OCI-LY7 (cell line): ENCODE data around the gene DCAF8L2. TPM values are rescaled to one million over a fixed set of nuclear protein-coding genes. Genes with fewer than 3 reads are reported as not detected.

Experiments used
- BruUV-seq: library from RNA; stranded (reverse); fragments of 400-500 nt; replicated peaks from 2 replicates; lab custom pipeline; 2021; lab: Mats Ljungman, UMichigan
- CTCF ChIA-PET: fragments of 300-600 bp; sonication (Branson Sonifier 250); formaldehyde crosslinking; loops from one replicate; lab custom pipeline; 2022; ENCODE audit warnings: antibody characterized with exemption; ENCODE audit not compliant: unreplicated experiment; lab: Charles Lee
- POLR2A ChIA-PET: fragments of 300-600 bp; sonication (Branson Sonifier 250); formaldehyde crosslinking; loops from one replicate; lab custom pipeline; 2022; ENCODE audit warnings: antibody characterized with exemption; lab: Charles Lee
- DNase-seq: peaks from one replicate; pipeline ENCODE4 v3.0.0-alpha.2; 2015; ENCODE audit warnings: low spot score
- H2AFZ ChIP-seq: fragments of 200-600 bp; sonication (generic), shearing (Covaris generic); 2 replicates; pipeline ENCODE4 v1.6.1; 2014; ENCODE audit warnings: mild to moderate bottlenecking, antibody characterized with exemption, low read length, moderate library complexity
- H3K27ac ChIP-seq: fragments of 200-600 bp; sonication (generic); 2 replicates; pipeline ENCODE4 v1.5.1; 2014; ENCODE audit warnings: mixed run types, low read depth, mild to moderate bottlenecking, moderate library complexity, low read length, inconsistent platforms; ENCODE audit not compliant: poor library complexity, severe bottlenecking
- H3K36me3 ChIP-seq: fragments of 200-600 bp; sonication (generic); 2 replicates; pipeline ENCODE4 v1.6.1; 2014; ENCODE audit warnings: mild to moderate bottlenecking, antibody characterized with exemption, low read length, moderate library complexity, mixed read lengths; ENCODE audit not compliant: insufficient read depth
- H3K4me1 ChIP-seq: fragments of 200-600 bp; sonication (generic); 2 replicates; pipeline ENCODE4 v1.5.1; 2014; ENCODE audit warnings: mild to moderate bottlenecking, low read length; ENCODE audit not compliant: insufficient read depth, poor library complexity, severe bottlenecking
- H3K4me2 ChIP-seq: fragments of 200-600 bp; sonication (generic); 2 replicates; pipeline ENCODE4 v1.6.1; 2014; ENCODE audit warnings: mild to moderate bottlenecking, low read length
- H3K4me3 ChIP-seq: fragments of 200-600 bp; sonication (generic); 2 replicates; pipeline ENCODE4 v1.5.1; 2014; ENCODE audit warnings: mild to moderate bottlenecking, low read depth, low read length; ENCODE audit not compliant: poor library complexity, severe bottlenecking
- H3K79me2 ChIP-seq: fragments of 200-600 bp; sonication (generic); 2 replicates; pipeline ENCODE4 v1.6.1; 2016; ENCODE audit warnings: low read depth, mild to moderate bottlenecking, low read length, moderate library complexity, mixed read lengths; ENCODE audit not compliant: insufficient read depth
- H3K9me2 ChIP-seq: fragments of 200-600 bp; sonication (generic); 2 replicates; pipeline ENCODE4 v1.6.1; 2016; ENCODE audit warnings: mild to moderate bottlenecking, low read length, mixed read lengths; ENCODE audit not compliant: insufficient read depth
- H3K9me3 ChIP-seq: fragments of 200-600 bp; sonication (generic); 2 replicates; pipeline ENCODE4 v1.6.1; 2014; ENCODE audit warnings: mild to moderate bottlenecking, mixed run types, low read length, mixed read lengths
- H4K20me1 ChIP-seq: fragments of 200-600 bp; sonication (generic); 2 replicates; pipeline ENCODE4 v1.6.1; 2014; ENCODE audit warnings: mild to moderate bottlenecking, antibody characterized with exemption, low read length, moderate library complexity, mixed read lengths; ENCODE audit not compliant: insufficient read depth
- EZH2phosphoT487 ChIP-seq: fragments of 200-600 bp; sonication (generic); IDR thresholded peaks from 2 replicates; pipeline ENCODE4 v1.6.1; 2018; ENCODE audit warnings: low read depth, borderline replicate concordance, mild to moderate bottlenecking, mixed run types, antibody characterized with exemption, low read length, moderate library complexity, mixed read lengths
- intact Hi-C: fragments of 100-400 bp; cut with micrococcal nuclease; formaldehyde crosslinking; loops from one replicate; pipeline ENCODE4 v1.10.0; 2022; ENCODE audit not compliant: unreplicated experiment
- total RNA-seq, 2 experiments: library from RNA; depleted of rRNA in 1 of 2; stranded (reverse); fragments of >200 nt in 1 of 2; shearing (Covaris generic) in 1 of 2; gene quantifications; 2 replicates each; pipeline ENCODE4 v1.2.3, GENCODE V29; 2014 to 2022
- TF ChIP-seq, protein P1 (sequence below): fragments of 200-600 bp; sonication (generic); conservative IDR thresholded peaks from 2 replicates; pipeline ENCODE4 v1.5.1; 2014; ENCODE audit warnings: mild to moderate bottlenecking, antibody characterized with exemption, low read length, moderate library complexity, mixed read lengths

The DCAF8L2 gene
- total RNA-seq, 2 experiments from 2014 or later, result not detected

DNA sequence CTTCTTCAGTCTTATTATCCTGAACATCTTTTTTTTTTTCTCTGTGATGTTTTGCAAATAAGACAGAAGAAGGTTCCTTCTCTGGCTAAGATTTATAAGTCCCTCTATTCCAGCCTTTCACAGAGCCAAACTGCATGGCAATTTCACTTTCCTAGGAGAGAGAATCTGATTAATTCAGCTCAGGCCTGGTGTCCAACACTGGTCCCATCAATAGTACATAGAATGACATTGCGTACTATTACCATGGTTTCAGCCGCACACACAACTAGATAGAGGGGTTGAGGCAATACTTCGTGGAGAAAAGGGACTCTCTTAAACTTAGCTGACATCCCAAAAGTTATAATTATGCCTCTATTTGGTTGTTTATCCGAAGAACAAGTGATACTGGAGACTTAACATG lies 18.5 kb downstream of the DCAF8L2 start:
- H3K9me3 ChIP-seq, result no peaks in the 10 kb centered on the region
- no peaks in the 10 kb centered on the region for H3K79me2 ChIP-seq
- no peak for TF ChIP-seq EZH2phosphoT487
- TF ChIP-seq, protein P1, sequence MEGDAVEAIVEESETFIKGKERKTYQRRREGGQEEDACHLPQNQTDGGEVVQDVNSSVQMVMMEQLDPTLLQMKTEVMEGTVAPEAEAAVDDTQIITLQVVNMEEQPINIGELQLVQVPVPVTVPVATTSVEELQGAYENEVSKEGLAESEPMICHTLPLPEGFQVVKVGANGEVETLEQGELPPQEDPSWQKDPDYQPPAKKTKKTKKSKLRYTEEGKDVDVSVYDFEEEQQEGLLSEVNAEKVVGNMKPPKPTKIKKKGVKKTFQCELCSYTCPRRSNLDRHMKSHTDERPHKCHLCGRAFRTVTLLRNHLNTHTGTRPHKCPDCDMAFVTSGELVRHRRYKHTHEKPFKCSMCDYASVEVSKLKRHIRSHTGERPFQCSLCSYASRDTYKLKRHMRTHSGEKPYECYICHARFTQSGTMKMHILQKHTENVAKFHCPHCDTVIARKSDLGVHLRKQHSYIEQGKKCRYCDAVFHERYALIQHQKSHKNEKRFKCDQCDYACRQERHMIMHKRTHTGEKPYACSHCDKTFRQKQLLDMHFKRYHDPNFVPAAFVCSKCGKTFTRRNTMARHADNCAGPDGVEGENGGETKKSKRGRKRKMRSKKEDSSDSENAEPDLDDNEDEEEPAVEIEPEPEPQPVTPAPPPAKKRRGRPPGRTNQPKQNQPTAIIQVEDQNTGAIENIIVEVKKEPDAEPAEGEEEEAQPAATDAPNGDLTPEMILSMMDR, result no peak
- H3K4me1 ChIP-seq, result no peaks in the 10 kb centered on the region
- CTCF ChIA-PET, result no interaction called here
- no peak for DNase-seq
- no peak overlapping the region for H2AFZ ChIP-seq
- H3K27ac ChIP-seq, result no peak overlapping the region
- POLR2A ChIA-PET, result no interaction called here
- no TSS peak for BruUV-seq
- H3K9me2 ChIP-seq, result no peaks in the 10 kb centered on the region
- H3K4me3 ChIP-seq, result no peak overlapping the region
- H3K4me2 ChIP-seq, result no peak overlapping the region
- H3K36me3 ChIP-seq, result no peaks in the 10 kb centered on the region
- no peaks in the 10 kb centered on the region for H4K20me1 ChIP-seq
- intact Hi-C loops, result no loop called here

DNA sequence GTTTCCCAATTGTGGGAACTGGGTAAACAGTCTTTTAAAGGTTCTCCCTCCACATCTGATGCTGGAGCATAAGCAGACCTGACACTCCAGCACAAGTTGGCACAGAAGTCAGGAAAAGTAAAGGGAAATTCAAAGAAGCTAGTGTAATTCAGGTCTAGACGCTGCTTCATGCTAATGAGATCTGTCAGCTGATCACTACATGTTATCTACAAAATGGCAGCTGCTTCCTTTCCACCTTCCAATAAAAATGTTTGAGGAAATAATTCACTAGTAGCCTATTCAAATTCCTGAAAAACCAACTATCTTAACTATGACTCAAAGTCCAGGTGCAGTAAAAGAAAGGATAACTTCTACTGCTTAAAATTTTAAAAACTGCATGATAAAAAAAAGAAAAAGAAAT lies 29.3 kb downstream of the DCAF8L2 start:
- intact Hi-C loops, result no loop called here
- POLR2A ChIA-PET, result no interaction called here
- no TSS peak for BruUV-seq
- H3K9me2 ChIP-seq, result no peaks in the 10 kb centered on the region
- no peak overlapping the region for H3K27ac ChIP-seq
- DNase-seq, result no peak
- H3K4me1 ChIP-seq, result no peaks in the 10 kb centered on the region
- no peak overlapping the region for H2AFZ ChIP-seq
- TF ChIP-seq, protein P1, result no peak
- no peak for TF ChIP-seq EZH2phosphoT487
- no peaks in the 10 kb centered on the region for H3K9me3 ChIP-seq
- no peak overlapping the region for H3K4me2 ChIP-seq
- H4K20me1 ChIP-seq, result no peaks in the 10 kb centered on the region
- no peaks in the 10 kb centered on the region for H3K36me3 ChIP-seq
- CTCF ChIA-PET, result no interaction called here
- no peak overlapping the region for H3K4me3 ChIP-seq
- H3K79me2 ChIP-seq, result no peaks in the 10 kb centered on the region

DNA sequence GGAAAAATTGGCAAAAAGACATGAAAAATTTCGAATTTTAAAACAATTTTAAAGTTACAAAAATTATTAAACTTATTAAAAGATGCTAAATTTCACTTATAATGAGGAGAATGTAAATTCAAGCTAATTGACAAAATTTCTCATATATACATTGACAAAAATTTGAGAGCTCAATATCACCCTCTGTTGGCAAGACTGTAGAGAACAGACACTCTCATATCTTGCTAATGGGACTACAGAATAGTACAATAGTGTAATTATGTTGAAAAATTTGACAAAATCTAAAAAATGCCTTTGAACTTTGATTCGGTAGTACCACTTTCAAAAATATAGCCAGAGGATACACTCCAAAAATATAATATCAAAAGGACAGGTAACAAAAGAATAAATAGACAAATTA lies 29.8 kb downstream of the DCAF8L2 start:
- no TSS peak for BruUV-seq
- Histone ChIP-seq H3K9me3 (no peaks in the 10 kb centered on the region), H3K27ac (no peak overlapping the region), H3K4me3 (no peak overlapping the region), H3K9me2 (no peaks in the 10 kb centered on the region), H3K79me2 (no peaks in the 10 kb centered on the region), H2AFZ (no peak overlapping the region), H3K36me3 (no peaks in the 10 kb centered on the region), H3K4me1 (no peaks in the 10 kb centered on the region), H3K4me2 (no peak overlapping the region), H4K20me1 (no peaks in the 10 kb centered on the region)
- intact Hi-C loops, result no loop called here
- ChIA-PET POLR2A (no interaction called here), CTCF (no interaction called here)
- no peak for TF ChIP-seq EZH2phosphoT487
- TF ChIP-seq, protein P1, result peak; percentile 60
- DNase-seq, result no peak
